ENCODE results near the gene CASK. TPM values are rescaled to one million over a fixed set of nuclear protein-coding genes. Genes with fewer than 3 reads are reported as not detected.

CASK gene
- total and polyA plus RNA-seq, 2 experiments from 2014 or later: 82.9 to 95.7 TPM

DNA sequence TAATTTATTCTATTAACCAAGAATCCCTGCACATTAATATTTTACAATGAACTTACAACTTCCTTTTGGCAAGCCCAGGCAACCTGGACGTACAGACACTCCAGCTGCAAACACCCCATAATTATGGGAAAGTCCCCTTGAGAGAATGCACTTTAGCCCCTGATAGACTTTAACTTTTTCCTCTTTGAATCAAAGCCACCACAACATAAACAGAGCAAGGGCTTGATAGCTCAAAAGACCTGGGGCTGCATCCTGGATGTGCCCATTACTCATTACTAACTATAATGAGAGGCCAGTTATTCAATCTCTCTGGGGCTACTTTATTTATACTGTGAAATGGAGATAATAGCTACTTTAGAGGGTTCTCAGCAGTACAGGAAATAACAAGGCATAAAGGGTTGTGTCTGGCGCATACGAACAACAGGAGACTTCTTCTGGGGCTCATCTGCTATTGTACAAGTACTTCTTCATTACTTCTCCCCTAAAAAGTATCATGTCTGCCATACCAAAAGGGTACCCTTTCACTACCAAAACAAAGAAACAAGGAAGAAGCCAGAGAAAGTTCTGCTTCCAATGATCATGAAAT lies 54.9 kb downstream of the CASK start:
- H3K9me2 ChIP-seq (replicated peaks; ENCODE audit: insufficient read depth): no peaks in the 10 kb centered on the region
- 65% methylated on average over 3 of the region's 3 CpGs for WGBS (ENCODE audit: low lambda C conversion rate, missing lambda C conversion rate)
- peaks cover 9% of the 10 kb centered on the region for H3K4me1 ChIP-seq (ENCODE audit: insufficient read depth)
- DNase-seq (ENCODE audit: low spot score): no peak
- H3K27ac ChIP-seq: no peak overlapping the region
- no peak overlapping the region for H3K4me3 ChIP-seq
- no peaks in the 10 kb centered on the region for H3K9me3 ChIP-seq (ENCODE audit: low read depth)
- H3K4me2 ChIP-seq: no peak overlapping the region
- peaks cover 9% of the 10 kb centered on the region for H4K20me1 ChIP-seq (ENCODE audit: insufficient read depth, poor library complexity, severe bottlenecking)
- no peaks in the 10 kb centered on the region for H3K36me3 ChIP-seq (replicated peaks; ENCODE audit: insufficient read depth, low read depth)
- no peaks in the 10 kb centered on the region for H3K27me3 ChIP-seq
- H2AFZ ChIP-seq: no peak overlapping the region
- H3K79me2 ChIP-seq: peaks cover 90% of the 10 kb centered on the region
- TF ChIP-seq EZH2phosphoT487 (IDR thresholded peaks at IDR 0.05; ENCODE audit: low read depth, severe bottlenecking, unreplicated experiment) (no peak), EZH2 (IDR thresholded peaks at IDR 0.05; ENCODE audit: borderline replicate concordance) (no peak)
- TF ChIP-seq, protein P1, sequence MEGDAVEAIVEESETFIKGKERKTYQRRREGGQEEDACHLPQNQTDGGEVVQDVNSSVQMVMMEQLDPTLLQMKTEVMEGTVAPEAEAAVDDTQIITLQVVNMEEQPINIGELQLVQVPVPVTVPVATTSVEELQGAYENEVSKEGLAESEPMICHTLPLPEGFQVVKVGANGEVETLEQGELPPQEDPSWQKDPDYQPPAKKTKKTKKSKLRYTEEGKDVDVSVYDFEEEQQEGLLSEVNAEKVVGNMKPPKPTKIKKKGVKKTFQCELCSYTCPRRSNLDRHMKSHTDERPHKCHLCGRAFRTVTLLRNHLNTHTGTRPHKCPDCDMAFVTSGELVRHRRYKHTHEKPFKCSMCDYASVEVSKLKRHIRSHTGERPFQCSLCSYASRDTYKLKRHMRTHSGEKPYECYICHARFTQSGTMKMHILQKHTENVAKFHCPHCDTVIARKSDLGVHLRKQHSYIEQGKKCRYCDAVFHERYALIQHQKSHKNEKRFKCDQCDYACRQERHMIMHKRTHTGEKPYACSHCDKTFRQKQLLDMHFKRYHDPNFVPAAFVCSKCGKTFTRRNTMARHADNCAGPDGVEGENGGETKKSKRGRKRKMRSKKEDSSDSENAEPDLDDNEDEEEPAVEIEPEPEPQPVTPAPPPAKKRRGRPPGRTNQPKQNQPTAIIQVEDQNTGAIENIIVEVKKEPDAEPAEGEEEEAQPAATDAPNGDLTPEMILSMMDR (IDR thresholded peaks at IDR 0.05; ENCODE audit: poor library complexity): no peak

DNA sequence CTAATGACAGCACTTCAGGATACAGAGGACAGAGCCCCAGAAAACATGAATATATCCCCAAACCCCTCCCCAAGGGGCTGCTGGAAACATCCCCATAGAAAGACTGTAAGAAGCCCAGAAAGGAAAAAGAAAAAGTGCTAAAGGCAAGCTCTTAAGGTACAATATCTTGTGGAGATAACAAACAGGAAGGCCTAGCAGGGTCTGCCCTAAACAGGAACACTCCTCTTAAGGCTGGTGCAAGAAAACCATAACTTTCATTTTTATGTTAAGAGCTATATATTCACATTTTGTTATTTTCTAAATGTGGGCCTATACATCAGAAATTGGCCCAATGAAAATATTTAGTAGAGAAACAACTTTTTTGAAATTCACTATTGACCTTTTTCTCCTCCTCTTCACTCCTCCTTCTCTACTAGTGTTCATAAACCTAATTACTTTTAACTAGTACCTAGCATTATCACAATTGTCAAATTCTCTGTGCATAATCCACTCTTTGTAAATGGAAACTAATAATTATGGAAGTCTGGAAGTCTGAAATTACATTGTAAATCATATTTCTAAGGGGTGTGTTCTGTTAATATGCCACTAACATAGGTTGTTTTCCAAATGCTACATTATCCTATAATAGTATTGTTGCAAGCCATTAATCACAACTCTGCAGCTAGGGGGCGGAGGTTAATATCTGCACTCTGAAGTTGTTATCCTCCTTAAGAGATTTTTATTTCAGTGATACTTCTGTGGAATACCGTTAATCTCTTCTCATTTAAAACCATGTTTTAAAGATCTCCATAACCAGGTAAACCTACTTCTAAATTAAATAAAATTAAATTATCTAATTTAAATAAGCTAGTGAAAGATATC lies 59.8 kb downstream of the CASK start:
- no peak for DNase-seq (ENCODE audit: low spot score)
- Histone ChIP-seq H3K4me2 (no peak overlapping the region), H3K9me2 (replicated peaks; ENCODE audit: insufficient read depth) (no peaks in the 10 kb centered on the region), H3K36me3 (replicated peaks; ENCODE audit: insufficient read depth, low read depth) (no peaks in the 10 kb centered on the region), H3K4me3 (no peak overlapping the region), H3K27ac (no peak overlapping the region), H4K20me1 (ENCODE audit: insufficient read depth, poor library complexity, severe bottlenecking) (peaks cover 32% of the 10 kb centered on the region), H3K79me2 (peaks cover 96% of the 10 kb centered on the region), H2AFZ (no peak overlapping the region), H3K9me3 (ENCODE audit: low read depth) (no peaks in the 10 kb centered on the region), H3K4me1 (ENCODE audit: insufficient read depth) (peaks cover 6% of the 10 kb centered on the region), H3K27me3 (no peaks in the 10 kb centered on the region)
- TF ChIP-seq EZH2phosphoT487 (IDR thresholded peaks at IDR 0.05; ENCODE audit: low read depth, severe bottlenecking, unreplicated experiment) (no peak), EZH2 (IDR thresholded peaks at IDR 0.05; ENCODE audit: borderline replicate concordance) (no peak)
- TF ChIP-seq, protein P1 (IDR thresholded peaks at IDR 0.05; ENCODE audit: poor library complexity): no peak
- 84% methylated on average over 2 of the region's 2 CpGs for WGBS (ENCODE audit: low lambda C conversion rate, missing lambda C conversion rate)

DNA sequence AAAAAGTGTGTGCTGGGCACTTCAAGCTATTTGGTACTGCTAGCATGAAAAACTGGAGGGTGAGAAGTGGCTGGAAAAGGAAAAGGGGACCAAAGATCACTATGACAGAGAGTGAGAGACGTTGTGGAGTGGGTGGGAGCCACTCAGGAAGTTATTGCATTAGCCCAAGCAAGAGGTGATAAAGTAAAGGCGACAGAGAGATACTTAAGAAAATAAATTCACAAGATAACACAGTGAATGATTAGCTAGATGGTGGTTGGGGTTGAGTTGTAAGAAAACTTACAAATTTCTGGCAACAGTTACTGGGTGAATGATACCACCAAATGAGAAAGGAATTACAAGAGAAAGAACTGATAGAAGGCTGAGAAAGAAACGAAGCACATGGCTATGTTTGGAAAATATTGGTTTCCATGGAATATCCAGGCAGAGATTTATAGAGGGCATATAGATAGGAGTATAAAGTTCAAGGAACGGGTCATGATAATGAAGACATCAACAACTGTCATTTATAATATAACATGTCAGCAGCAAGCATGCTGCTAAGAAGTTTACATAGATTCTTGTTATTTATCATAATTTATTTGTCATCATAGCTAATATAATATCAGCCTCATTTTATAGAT lies 60.7 kb downstream of the CASK start:
- Histone ChIP-seq H3K4me3 (no peak overlapping the region), H4K20me1 (ENCODE audit: insufficient read depth, poor library complexity, severe bottlenecking) (peaks cover 28% of the 10 kb centered on the region), H3K9me3 (ENCODE audit: low read depth) (no peaks in the 10 kb centered on the region), H3K4me1 (ENCODE audit: insufficient read depth) (peaks cover 2% of the 10 kb centered on the region), H3K36me3 (replicated peaks; ENCODE audit: insufficient read depth, low read depth) (no peaks in the 10 kb centered on the region), H3K4me2 (no peak overlapping the region), H2AFZ (no peak overlapping the region), H3K9me2 (replicated peaks; ENCODE audit: insufficient read depth) (no peaks in the 10 kb centered on the region), H3K27me3 (no peaks in the 10 kb centered on the region), H3K27ac (no peak overlapping the region), H3K79me2 (peaks cover 96% of the 10 kb centered on the region)
- TF ChIP-seq EZH2phosphoT487 (IDR thresholded peaks at IDR 0.05; ENCODE audit: low read depth, severe bottlenecking, unreplicated experiment) (no peak), EZH2 (IDR thresholded peaks at IDR 0.05; ENCODE audit: borderline replicate concordance) (no peak)
- TF ChIP-seq, protein P1 (IDR thresholded peaks at IDR 0.05; ENCODE audit: poor library complexity): no peak
- peak; percentile 5 for DNase-seq (ENCODE audit: low spot score)
- WGBS (ENCODE audit: low lambda C conversion rate, missing lambda C conversion rate): 59% methylated on average over 4 of the region's 4 CpGs
